Stimulated activated CD4-positive, alpha-beta T cell treated with anti-CD3 and anti-CD28 coated beads, Interleukin-4, amount 100 ng/mL, for 4 hours (primary cell): ENCODE data around the gene KLHL25.
"Not testable (repeated sequence)": the region's sequence is repeated elsewhere in the genome, so short reads cannot be mapped to it uniquely, and the experiment has no call there.

Source experiments
- DNase-seq, 2 experiments: peaks; one replicate each; pipeline ENCODE4 v3.0.0-alpha.2; 2020

The KLHL25 gene

GRCh38 chr15:85794598-85795336, at the start of gene KLHL25:
KLHL25 (minus strand) TSS chr15:85794925; CDS start chr15:85769810, 25,115 bp downstream.
- peak; percentile 84 to 91 for DNase-seq

GRCh38 chr15:85840802-85841152, 46.1 kb upstream of the KLHL25 start:
- DNase-seq = no peak

GRCh38 chr15:85840079-85840801, 45.5 kb upstream of the KLHL25 start:
- DNase-seq = peak; percentile 65 to 81

DNA sequence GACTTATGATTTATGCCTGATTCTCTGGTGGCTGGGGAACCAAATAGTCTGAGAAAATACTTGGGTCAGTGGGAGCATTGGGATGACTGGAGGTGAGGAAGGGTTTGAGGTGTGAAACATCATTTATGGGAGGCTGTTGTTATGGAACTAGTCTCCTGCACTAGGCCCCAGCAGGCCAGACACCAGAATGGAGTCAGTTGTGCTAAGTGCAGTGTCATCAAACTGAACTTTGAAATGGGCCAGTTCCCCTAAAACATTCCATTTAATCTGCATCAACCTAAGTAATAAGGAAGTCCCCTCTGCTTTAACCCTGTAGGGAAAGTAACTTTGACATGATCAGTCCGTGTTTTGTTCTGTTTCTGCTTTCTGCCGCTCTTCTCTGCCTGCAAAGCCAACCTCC, 44.9 kb upstream of the KLHL25 start:
- no peak for DNase-seq

DNA sequence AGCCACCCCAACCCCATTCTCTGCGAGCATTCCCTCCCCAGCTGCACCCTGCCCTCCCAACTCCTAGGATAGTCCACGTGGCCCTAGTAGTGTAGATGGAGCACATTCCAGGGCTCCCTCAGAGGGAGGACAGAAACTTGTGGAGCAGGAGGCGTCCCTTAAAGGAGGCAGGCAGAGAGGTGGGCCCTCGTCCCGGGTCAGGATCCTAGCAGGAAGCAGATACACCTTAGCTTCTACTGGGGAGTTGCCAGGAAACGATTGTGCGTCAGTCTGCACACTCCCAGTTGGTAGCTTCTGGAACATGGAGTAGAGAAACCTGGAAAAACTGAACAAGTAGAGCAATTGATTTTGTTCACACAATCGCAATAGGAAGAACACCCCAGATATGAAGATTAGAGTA, 43.9 kb upstream of the KLHL25 start:
- no peak for DNase-seq

DNA sequence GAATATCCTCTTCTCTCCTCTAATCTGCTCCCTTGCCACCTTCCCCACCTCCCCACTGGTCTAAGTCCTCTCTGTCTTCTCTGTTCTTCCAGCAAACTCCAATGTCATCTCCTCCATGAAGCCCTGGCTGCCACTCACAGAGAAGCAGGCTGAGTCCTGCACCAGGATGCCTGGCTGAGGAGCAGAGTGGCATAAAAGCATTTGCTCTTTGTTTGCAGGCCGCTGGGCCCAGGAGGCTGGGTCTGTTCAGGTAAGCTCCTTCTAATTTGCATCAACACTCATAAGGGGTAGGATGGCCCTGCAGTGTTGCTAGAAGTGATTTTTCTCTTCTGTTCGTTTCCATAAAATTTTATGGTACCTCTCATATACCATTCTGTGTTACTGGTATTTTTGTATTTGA, 43.2 kb upstream of the KLHL25 start:
- no peak for DNase-seq

- no peak for DNase-seq
Observed at GRCh38 chr15:85837011-85837433, 42.3 kb upstream of the KLHL25 start.

- DNase-seq = no peak
Observed at GRCh38 chr15:85834651-85835050, 39.9 kb upstream of the KLHL25 start.

- DNase-seq = no peak
Observed at GRCh38 chr15:85832394-85832793, 37.7 kb upstream of the KLHL25 start.

GRCh38 chr15:85831415-85832113, 36.8 kb upstream of the KLHL25 start:
- DNase-seq = peak in 1 of 2 experiments; percentile 22

DNA sequence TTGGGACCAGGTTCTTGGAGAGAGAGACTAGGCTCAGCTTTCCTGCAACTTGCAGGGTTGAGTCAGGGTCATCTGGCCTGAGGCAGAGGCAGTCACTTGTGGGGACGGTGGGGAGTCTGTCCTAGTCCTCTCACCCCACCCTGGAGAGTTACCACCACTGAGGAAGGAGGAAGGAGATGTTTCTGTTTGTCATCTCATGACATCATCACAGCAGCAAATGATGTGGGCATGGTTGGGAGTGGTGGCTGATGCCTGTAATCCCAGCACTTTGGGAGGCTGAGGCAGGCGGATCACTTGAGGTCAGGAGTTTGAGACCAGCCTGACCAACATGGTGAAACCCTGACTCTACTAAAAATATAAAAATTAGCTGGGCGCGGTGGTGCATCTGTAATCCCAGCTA, 35.0 kb upstream of the KLHL25 start:
- DNase-seq = not testable (repeated sequence)

GRCh38 chr15:85828874-85829273, 34.1 kb upstream of the KLHL25 start:
- DNase-seq = no peak

DNA sequence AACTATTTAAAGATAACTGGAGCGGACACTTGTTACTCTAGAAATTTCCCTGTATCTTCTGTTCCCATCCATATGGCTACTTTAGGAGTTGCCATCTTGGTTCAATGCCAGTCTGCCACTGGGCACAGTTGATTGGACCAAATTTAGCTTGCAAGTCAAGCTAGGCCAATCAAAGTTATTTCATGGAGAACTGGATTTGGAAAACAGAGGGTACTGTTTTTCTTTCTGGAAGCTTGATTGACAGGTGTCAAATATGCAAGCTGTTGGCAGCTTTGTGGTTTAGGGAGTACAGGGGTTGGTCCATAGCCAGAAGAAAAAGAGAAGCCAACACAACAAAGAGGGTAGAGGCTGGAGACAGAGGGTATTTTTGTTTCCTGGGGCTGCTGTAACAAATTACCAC, 33.4 kb upstream of the KLHL25 start:
- no peak for DNase-seq

- DNase-seq = no peak
Observed at GRCh38 chr15:85826756-85827515, 32.2 kb upstream of the KLHL25 start.

DNA sequence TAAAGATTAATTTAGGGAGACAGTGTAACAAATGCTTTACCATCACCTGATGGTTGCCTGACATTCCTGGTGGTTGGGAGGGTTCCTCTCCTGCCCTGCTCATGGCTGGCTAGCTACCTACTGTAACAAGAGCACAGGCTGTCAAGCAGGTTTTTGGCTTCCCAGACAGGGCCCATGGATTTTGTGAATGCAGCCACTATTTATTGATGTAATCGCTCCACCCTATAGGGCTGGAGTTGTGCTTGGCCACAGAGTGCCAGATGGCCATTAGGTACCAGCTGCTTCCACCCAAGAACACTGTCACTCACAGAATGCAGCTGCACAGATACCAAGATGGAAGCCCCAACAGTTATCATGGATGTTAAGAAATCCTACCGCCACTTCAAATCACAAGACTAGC, 31.0 kb upstream of the KLHL25 start:
- no peak for DNase-seq

- DNase-seq = no peak
Observed at GRCh38 chr15:85825118-85825517, 30.4 kb upstream of the KLHL25 start.

DNA sequence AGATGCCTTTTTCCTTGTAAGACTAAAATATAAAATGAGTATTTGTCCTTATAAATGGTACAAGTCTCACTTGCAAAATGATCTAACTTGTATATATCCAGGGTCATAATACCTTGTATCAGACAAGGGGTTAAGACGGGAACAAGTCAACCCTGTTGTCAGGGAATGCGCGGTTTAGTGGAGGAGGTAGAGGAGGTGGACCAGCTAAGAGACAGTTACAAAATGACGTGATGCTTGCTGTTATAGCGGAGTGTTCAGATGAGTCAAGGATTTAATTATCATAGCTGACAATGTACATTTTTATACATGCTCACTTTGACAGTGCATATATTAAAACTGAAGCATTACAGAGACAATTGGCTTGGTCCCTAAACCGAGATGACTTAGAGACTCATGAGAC, 26.8 kb upstream of the KLHL25 start:
- DNase-seq = no peak

GRCh38 chr15:85819938-85820337, 25.2 kb upstream of the KLHL25 start:
- DNase-seq = no peak

GRCh38 chr15:85813234-85813633, 18.5 kb upstream of the KLHL25 start:
- DNase-seq = no peak

DNA sequence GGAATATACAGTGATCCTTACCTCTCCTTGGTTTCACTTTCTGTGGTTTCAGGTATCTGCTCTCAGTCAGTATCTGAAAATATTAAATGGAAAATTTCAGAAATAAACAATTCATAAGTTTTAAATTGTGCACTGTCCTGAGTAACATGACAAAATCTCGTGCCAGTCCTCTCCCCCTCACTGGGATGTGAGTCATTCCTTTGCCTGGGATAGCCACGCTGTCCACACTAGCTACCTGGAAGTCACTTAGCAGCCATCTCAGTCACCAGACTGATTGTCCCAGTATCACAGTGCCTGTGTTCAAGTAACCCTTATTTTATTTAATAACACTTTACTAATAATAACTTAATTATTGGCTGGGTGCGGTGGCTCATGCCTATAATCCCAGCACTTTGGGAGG, 15.3 kb upstream of the KLHL25 start:
- DNase-seq = no peak

- DNase-seq = no peak
Observed at GRCh38 chr15:85805420-85805819, 10.7 kb upstream of the KLHL25 start.

DNA sequence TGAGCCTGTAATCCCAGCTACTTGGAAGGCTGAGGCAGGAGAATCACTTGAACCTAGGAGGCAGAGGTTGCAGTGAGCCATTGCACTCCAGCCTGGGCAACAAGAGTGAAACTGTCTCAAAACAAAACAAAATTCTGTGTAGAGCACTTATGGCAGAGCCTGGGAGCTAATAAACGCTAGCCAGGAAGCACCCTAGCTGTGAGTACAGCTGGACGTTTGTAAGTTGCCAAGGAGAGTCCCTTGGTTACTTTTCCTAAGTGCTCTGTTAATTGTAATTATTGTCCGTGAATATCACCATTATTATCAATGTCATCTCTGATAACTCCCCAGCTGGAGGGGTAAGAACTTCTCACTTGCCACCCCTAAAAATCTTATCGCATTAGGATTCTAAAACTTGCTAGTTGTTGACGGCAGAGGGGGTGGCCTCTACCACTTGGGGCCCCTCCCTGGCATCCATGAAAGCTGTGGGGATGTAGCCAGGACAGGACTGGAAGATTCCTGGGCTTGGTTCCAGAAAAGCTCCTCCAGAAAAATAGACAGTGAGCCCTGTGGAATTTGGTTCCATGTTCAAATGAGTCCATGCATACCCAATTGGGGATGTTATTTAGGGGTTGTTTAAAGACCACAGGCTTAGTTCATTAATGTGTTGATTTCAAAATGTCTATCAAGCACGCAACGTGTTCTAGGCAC, 9.9 kb upstream of the KLHL25 start:
- no peak for DNase-seq

DNA sequence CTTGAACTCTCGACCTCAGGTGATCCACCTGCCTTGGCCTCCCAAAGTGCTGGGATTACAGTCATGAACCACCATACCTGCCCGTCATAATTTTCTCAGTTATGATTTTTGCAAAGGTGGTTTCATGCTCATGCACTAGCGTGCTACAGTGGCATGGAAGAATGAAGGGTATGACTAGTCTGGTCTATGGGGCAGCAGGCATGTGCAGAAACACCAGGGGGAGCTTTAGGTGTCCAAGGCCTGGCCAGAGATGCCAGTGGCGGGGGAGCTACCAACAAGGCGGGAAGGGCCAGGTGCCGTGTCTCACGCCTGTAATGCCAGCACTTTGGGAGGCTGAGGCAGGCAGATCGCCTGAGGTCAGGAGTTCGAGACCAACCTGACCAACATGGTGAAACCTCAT, 7.9 kb upstream of the KLHL25 start:
- not testable (repeated sequence) for DNase-seq
